NCI-H2029 treated with DMSO at 0.1 percent for 48 hours (cell line): ENCODE results near the gene GAGE12H.
"Not testable (repeated sequence)": the region's sequence is repeated elsewhere in the genome, so short reads cannot be mapped to it uniquely, and the experiment has no call there.

Experiments
- DNase-seq: peaks from one replicate; lab custom pipeline; 2025; lab: John Stamatoyannopoulos, UW

Gene GAGE12H, protein sequence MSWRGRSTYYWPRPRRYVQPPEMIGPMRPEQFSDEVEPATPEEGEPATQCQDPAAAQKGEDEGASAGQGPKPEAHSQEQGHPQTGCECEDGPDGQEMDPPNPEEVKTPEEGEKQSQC

DNA sequence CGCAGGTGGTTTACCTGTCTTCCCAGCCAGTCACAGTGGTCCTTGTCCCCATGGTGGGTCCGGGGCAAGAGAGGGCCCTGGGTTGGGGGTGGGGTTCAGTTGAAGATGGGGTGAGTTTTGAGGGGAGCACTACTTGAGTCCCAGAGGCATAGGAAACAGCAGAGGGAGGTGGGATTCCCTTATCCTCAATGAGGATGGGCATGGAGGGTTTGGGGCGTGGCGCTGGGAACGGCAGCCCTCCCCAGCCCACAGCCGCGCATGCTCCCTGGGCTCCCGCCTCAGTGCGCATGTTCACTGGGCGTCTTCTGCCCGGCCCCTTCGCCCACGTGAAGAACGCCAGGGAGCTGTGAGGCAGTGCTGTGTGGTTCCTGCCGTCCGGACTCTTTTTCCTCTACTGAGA lies at the start of gene GAGE12H:
GAGE12H (plus strand) TSS at position 301 of the 400 bp plus-strand sequence. CDS start 1,155 bp downstream, outside the sequence.
- not testable (repeated sequence) for DNase-seq

DNA sequence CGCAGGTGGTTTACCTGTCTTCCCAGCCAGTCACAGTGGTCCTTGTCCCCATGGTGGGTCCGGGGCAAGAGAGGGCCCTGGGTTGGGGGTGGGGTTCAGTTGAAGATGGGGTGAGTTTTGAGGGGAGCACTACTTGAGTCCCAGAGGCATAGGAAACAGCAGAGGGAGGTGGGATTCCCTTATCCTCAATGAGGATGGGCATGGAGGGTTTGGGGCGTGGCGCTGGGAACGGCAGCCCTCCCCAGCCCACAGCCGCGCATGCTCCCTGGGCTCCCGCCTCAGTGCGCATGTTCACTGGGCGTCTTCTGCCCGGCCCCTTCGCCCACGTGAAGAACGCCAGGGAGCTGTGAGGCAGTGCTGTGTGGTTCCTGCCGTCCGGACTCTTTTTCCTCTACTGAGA lies 47.9 kb upstream of the GAGE12H start, which contains the start of gene GAGE12C:
GAGE12C (plus strand) TSS at position 301 of the 400 bp plus-strand sequence. CDS start 1,155 bp downstream, outside the sequence.
- not testable (repeated sequence) for DNase-seq

DNA sequence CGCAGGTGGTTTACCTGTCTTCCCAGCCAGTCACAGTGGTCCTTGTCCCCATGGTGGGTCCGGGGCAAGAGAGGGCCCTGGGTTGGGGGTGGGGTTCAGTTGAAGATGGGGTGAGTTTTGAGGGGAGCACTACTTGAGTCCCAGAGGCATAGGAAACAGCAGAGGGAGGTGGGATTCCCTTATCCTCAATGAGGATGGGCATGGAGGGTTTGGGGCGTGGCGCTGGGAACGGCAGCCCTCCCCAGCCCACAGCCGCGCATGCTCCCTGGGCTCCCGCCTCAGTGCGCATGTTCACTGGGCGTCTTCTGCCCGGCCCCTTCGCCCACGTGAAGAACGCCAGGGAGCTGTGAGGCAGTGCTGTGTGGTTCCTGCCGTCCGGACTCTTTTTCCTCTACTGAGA lies 38.3 kb upstream of the GAGE12H start, which contains the start of gene GAGE12D:
GAGE12D (plus strand) TSS at position 301 of the 400 bp plus-strand sequence. CDS start 1,155 bp downstream, outside the sequence.
- DNase-seq: not testable (repeated sequence)

DNA sequence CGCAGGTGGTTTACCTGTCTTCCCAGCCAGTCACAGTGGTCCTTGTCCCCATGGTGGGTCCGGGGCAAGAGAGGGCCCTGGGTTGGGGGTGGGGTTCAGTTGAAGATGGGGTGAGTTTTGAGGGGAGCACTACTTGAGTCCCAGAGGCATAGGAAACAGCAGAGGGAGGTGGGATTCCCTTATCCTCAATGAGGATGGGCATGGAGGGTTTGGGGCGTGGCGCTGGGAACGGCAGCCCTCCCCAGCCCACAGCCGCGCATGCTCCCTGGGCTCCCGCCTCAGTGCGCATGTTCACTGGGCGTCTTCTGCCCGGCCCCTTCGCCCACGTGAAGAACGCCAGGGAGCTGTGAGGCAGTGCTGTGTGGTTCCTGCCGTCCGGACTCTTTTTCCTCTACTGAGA lies 28.8 kb upstream of the GAGE12H start, which contains the start of gene GAGE12E:
GAGE12E (plus strand) TSS at position 301 of the 400 bp plus-strand sequence. CDS start 1,155 bp downstream, outside the sequence.
- not testable (repeated sequence) for DNase-seq

DNA sequence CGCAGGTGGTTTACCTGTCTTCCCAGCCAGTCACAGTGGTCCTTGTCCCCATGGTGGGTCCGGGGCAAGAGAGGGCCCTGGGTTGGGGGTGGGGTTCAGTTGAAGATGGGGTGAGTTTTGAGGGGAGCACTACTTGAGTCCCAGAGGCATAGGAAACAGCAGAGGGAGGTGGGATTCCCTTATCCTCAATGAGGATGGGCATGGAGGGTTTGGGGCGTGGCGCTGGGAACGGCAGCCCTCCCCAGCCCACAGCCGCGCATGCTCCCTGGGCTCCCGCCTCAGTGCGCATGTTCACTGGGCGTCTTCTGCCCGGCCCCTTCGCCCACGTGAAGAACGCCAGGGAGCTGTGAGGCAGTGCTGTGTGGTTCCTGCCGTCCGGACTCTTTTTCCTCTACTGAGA lies 19.2 kb upstream of the GAGE12H start, which contains the start of gene GAGE12F:
GAGE12F (plus strand) TSS at position 301 of the 400 bp plus-strand sequence. CDS start 1,155 bp downstream, outside the sequence.
- not testable (repeated sequence) for DNase-seq

DNA sequence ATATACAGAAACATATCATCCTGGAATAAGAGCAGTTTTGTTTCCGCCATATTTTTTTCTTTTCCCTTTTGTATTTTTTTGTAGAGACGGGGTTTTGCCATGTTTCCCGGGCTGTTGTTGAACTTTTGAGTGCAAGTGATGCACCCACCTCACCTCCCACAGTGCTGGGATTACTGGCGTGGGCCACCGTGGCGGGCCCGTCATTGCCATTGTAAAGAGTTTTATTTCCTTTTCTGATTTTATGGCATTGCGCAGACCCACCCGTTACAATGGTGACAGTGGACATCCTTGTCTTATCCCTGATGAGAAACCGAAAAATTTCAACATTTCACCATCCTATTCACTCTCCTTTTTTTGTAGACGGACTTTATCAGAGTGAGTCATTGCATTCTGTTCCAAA lies 11.0 kb upstream of the GAGE12H start:
- not testable (repeated sequence) for DNase-seq

DNA sequence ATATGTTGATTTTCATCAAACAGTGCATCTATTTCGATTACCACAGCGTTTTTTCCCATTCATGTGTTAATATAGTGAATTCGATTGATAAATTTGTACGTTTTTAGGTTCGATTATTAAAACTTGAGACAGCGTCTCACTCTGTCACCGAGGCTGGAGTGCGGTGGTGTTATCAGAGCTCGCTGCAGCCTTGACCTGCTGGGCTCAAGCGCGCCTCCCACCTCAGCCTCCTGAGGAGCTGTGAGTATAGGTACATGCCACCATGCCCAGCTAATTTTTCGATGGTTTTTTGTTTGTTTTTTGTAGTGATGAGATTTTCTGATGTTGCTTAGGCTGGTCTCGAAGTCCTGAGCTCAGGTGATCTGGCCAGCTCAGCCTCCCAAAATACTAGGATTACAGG lies 10.6 kb upstream of the GAGE12H start:
- DNase-seq: not testable (repeated sequence)

DNA sequence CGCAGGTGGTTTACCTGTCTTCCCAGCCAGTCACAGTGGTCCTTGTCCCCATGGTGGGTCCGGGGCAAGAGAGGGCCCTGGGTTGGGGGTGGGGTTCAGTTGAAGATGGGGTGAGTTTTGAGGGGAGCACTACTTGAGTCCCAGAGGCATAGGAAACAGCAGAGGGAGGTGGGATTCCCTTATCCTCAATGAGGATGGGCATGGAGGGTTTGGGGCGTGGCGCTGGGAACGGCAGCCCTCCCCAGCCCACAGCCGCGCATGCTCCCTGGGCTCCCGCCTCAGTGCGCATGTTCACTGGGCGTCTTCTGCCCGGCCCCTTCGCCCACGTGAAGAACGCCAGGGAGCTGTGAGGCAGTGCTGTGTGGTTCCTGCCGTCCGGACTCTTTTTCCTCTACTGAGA lies 9.6 kb upstream of the GAGE12H start, which contains the start of gene GAGE12G:
GAGE12G (plus strand) TSS at position 301 of the 400 bp plus-strand sequence. CDS start 1,155 bp downstream, outside the sequence.
- not testable (repeated sequence) for DNase-seq

DNA sequence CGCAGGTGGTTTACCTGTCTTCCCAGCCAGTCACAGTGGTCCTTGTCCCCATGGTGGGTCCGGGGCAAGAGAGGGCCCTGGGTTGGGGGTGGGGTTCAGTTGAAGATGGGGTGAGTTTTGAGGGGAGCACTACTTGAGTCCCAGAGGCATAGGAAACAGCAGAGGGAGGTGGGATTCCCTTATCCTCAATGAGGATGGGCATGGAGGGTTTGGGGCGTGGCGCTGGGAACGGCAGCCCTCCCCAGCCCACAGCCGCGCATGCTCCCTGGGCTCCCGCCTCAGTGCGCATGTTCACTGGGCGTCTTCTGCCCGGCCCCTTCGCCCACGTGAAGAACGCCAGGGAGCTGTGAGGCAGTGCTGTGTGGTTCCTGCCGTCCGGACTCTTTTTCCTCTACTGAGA lies 9.4 kb downstream of the GAGE12H start, which contains the start of gene GAGE2A:
GAGE2A (plus strand) TSS at position 301 of the 400 bp plus-strand sequence. CDS start 1,155 bp downstream, outside the sequence.
- DNase-seq: not testable (repeated sequence)

DNA sequence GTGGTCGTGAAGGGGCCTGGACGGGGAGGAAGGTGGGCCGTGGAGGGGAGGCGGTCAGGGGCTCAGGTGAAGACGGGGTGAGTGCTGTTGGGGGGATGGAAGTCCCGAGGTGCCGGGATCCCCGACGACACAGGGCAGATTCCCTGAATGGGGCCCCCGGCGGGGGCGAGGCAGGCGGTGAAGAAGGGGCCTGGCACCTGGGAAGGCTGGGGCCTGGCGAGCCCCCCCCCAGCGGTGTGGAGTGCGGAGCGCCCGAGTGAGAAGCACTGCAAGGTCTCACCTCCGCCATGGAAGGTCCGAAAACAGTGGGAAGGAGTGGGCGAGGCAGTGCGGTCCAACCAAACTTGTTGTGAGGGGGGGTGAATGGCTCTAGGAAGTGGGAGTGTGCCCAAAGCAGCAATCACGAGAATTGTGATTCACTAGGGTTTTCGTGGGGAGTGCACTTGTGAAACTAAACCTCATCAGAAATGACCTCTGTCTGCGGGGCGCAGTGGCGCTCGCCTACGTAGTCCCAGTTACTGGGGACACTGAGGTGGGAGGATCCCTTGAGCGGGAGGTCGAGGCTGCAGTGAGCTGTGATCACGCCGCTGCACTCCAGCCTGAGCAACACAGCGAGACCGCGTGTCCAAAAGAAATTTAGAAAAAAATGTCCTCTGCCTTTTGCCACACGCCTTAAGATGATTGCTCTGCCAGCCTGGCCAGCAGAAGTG lies 10.2 kb downstream of the GAGE12H start:
- DNase-seq: not testable (repeated sequence)

DNA sequence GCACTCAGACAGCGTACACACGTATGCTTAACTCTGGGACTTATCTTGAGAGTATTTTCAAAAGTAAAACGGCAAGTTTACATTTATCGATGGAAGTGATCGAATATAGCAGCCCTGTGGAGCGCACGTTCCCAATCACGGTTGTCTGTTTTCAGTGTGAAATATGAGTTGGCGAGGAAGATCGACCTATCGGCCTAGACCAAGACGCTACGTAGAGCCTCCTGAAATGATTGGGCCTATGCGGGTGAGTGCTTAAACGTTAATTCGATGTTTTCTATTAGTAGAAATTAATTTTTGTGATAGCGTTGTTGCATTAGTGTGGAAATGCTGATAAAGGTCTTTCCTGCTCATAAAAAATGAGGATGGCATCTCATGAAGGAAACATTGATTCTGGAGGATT lies 10.7 kb downstream of the GAGE12H start:
- DNase-seq: not testable (repeated sequence)

DNA sequence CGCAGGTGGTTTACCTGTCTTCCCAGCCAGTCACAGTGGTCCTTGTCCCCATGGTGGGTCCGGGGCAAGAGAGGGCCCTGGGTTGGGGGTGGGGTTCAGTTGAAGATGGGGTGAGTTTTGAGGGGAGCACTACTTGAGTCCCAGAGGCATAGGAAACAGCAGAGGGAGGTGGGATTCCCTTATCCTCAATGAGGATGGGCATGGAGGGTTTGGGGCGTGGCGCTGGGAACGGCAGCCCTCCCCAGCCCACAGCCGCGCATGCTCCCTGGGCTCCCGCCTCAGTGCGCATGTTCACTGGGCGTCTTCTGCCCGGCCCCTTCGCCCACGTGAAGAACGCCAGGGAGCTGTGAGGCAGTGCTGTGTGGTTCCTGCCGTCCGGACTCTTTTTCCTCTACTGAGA lies 19.0 kb downstream of the GAGE12H start, which contains the start of gene GAGE1:
GAGE1 (plus strand) TSS at position 301 of the 400 bp plus-strand sequence. CDS start 1,155 bp downstream, outside the sequence.
- DNase-seq: not testable (repeated sequence)

DNA sequence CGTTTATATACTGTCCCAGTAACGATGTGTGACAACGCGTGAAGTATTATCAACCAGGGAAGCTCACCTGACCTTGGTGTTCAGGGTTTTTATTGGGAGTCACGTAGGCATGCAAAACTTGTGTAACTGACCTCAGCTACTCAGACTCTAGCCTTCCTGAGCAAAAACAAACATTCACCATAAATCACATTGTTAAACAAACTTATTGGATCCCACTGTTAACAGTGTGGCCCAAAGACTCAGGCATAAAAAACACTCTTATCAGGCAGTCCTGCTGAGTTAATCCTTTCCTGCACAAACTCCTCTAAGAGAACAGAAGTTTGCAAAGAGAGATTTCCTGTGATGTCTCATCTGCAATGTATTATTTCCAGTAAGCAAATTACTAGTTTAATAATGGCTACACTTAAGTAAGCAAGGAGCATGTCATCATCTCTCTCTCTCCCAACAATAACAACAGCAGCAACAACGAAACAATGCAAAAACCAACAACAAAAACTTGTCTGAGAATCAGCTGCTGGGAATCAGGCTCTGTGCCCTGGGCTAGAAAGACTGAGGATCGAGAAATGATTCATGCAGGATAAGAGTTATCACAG lies 31.1 kb downstream of the GAGE12H start:
- DNase-seq: no peak

DNA sequence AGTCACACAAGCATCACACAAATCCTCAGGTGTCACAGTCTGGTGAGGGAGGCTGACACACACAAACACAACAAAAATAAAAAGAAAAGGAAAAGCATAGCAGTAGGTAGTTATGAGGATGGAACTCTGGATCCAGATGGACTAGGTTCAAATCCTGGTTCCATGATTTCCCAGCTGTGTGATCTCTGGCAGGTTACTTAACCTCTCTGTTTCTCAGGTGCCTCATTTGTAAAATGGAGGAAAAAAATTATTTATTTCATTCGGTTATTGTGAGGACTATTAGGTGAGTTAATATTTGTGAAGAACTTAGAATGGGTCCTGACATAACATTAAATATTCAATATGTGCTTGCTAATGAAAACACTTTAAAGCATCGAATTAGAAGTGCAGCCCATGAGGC lies 38.8 kb downstream of the GAGE12H start:
- no peak for DNase-seq

DNA sequence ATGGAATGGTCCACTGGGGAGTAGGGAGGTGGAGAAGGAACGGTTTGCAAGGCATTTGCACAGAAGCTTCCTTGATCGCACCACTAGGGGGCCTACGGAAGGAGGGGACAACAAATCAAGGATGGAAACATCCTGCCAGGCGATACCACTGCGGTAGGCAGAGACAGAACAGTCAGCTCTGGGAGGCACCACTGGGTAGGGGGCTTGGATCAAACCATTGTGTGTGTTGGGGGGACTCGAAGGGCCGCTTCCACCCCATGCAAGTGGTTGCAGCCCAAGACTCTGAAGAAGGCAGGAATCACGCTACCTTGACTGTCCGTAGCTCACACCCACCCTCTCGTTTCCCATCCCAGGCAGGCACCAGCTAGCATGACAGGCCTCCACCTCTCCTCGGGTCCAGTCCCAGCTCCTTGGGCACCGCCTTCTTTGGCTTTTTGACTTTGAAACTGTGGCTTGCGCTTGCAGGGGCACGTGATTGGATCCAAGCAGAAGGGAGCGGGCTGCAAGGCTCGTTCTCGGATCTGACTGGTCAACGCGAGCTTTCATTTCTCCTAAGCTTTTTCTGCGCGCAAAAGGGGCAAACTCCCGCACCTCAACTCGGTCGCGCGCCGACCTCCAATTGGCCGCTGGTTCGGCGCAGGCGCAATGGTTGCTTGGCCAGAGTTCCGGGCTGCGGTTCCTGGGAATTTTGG lies 47.5 kb downstream of the GAGE12H start:
- DNase-seq: no peak
